HEK293T (cell line): Measurements from ENCODE around the gene ANO7.

Experiments used
- BHLHE40 ChIP-seq: fragments of 450-650 bp; IDR thresholded peaks from 2 replicates; pipeline ENCODE4 v1.6.1; 2016; ENCODE audit warnings: mild to moderate bottlenecking, moderate library complexity, borderline replicate concordance
- CTBP1 ChIP-seq: fragments of 450-650 bp; IDR thresholded peaks from 2 replicates; pipeline ENCODE4 v1.6.1; 2016; ENCODE audit warnings: borderline replicate concordance
- ELF4 ChIP-seq: fragments of 450-650 bp; IDR thresholded peaks from 2 replicates; pipeline ENCODE4 v1.6.1; 2017; ENCODE audit warnings: antibody characterized with exemption
- FOXA1 ChIP-seq: fragments of 450-650 bp; IDR thresholded peaks from 2 replicates; pipeline ENCODE4 v1.6.1; 2016; ENCODE audit warnings: mild to moderate bottlenecking
- FOXK2 ChIP-seq: fragments of 450-650 bp; IDR thresholded peaks from 2 replicates; pipeline ENCODE4 v1.6.1; 2016; ENCODE audit warnings: mild to moderate bottlenecking
- HDGF ChIP-seq: fragments of 450-650 bp; IDR thresholded peaks from 2 replicates; pipeline ENCODE4 v1.6.1; 2017; ENCODE audit warnings: antibody characterized with exemption, borderline replicate concordance
- LEF1 ChIP-seq: fragments of 450-650 bp; IDR thresholded peaks from 2 replicates; pipeline ENCODE4 v1.6.1; 2017; ENCODE audit warnings: mild to moderate bottlenecking, borderline replicate concordance
- NFRKB ChIP-seq: fragments of 450-650 bp; IDR thresholded peaks from 2 replicates; pipeline ENCODE4 v1.6.1; 2016; ENCODE audit warnings: mild to moderate bottlenecking, moderate library complexity
- SP1 ChIP-seq: fragments of 450-650 bp; IDR thresholded peaks from 2 replicates; pipeline ENCODE4 v1.6.1; 2017
- SUZ12 ChIP-seq: fragments of 450-650 bp; IDR thresholded peaks from 2 replicates; pipeline ENCODE4 v1.6.1; 2016; ENCODE audit warnings: mild to moderate bottlenecking
- TARDBP ChIP-seq: fragments of 450-650 bp; IDR thresholded peaks from 2 replicates; pipeline ENCODE4 v1.6.1; 2016
- ZNF384 ChIP-seq: fragments of 450-650 bp; IDR thresholded peaks from 2 replicates; pipeline ENCODE4 v1.6.1; 2016
- TF ChIP-seq, protein P1 (sequence below): fragments of 450-650 bp; IDR thresholded peaks from 2 replicates; pipeline ENCODE4 v1.6.1; 2016

DNA sequence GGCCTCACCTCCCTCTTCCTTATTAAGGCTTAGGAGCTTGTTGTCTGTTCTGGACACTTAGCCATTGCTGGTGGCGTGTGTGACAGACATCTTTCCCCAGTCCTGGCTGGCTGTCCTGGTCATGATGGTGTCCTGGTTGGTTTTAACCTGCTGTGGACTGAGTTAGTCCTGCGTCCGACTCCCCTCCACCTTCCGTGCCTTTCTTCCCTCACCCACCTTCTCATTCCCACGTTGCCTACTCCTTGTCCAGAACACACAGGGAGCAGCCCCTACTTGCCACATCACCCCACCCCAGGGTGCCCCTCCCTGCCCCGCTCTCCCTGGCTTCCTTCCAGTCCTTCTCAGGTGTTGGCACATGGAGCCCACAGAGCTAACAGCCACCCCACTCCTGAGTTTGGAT, 9.5 kb downstream of the ANO7 start:
- TF ChIP-seq, protein P1, sequence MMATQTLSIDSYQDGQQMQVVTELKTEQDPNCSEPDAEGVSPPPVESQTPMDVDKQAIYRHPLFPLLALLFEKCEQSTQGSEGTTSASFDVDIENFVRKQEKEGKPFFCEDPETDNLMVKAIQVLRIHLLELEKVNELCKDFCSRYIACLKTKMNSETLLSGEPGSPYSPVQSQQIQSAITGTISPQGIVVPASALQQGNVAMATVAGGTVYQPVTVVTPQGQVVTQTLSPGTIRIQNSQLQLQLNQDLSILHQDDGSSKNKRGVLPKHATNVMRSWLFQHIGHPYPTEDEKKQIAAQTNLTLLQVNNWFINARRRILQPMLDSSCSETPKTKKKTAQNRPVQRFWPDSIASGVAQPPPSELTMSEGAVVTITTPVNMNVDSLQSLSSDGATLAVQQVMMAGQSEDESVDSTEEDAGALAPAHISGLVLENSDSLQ: no peak
- TF ChIP-seq FOXK2 (no peak), TARDBP (no peak), NFRKB (no peak), BHLHE40 (no peak), SUZ12 (no peak), ZNF384 (no peak), ELF4 (no peak), SP1 (no peak), FOXA1 (no peak), HDGF (no peak), CTBP1 (no peak), LEF1 (no peak)
